Measurements from ENCODE around the gene ST6GALNAC5.
"Not testable (repeated sequence)": the region's sequence is repeated elsewhere in the genome, so short reads cannot be mapped to it uniquely, and the experiment has no call there.

Gene ST6GALNAC5

DNA sequence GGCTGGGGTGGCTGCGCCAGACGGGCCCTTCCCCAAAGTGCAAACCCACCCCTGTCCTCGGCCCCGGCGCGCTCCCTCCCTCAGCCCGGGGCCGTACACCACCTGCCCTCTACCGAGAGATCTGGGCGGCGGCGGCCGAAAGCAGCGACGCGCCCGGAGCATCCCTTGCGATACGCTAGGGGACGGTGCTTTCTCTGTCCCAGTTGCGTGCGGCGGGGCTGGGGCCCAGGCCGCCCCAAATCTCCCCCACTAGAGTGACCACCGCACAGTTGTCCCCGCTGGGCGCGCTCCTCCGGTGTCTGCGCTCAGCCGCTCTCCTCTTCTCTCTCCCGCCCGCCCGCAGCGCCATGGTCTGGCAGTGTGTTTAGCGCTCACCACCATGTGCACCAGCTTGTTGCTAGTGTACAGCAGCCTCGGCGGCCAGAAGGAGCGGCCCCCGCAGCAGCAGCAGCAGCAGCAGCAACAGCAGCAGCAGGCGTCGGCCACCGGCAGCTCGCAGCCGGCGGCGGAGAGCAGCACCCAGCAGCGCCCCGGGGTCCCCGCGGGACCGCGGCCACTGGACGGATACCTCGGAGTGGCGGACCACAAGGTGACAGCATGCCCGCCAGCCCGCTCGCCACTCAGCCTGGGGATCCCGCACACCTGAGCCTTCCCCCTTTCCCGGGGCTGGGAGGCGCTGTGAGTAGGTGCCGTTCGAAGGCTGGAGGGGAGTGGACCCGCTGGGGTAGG, 1.0 kb downstream of the ST6GALNAC5 start:
- DNase-seq (ENCODE audit: low spot score), result peak; percentile 73

GRCh38 chr1:76868916-76869315, 1.6 kb downstream of the ST6GALNAC5 start:
- no peak for DNase-seq (ENCODE audit: low spot score)

- DNase-seq (ENCODE audit: low spot score), result no peak
Observed at GRCh38 chr1:76870037-76870436, 2.8 kb downstream of the ST6GALNAC5 start.

DNA sequence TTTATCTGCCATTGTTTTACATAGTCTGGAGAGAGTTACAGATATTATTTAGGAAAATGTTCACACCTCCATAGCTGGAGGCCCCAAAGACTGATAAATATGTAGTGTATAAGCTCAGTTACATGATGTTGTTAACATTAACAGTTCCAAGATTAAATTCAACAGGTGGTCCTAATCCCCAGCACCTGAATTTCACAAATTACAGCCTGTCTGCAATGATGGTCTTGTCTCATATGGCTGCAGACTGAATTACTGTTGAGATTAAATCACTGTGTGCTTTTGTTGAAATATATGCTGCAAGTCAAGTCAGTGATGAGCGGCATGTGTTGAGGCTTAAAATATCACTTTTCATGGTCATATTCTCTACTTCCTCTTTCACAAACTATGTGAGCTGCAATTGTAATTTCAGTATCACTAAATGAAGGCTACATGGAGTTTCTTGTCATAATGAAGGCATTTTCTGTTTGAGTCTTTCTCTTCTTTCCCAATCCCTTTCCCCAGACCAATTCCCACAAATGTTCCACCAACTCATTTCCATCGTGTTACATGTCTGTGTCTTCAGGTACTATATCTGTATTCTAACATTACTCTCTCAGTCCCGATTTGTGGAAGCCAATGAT, 4.2 kb downstream of the ST6GALNAC5 start:
- no peak for DNase-seq (ENCODE audit: low spot score)

GRCh38 chr1:76872944-76873343, 5.7 kb downstream of the ST6GALNAC5 start:
- DNase-seq (ENCODE audit: low spot score), result no peak

GRCh38 chr1:76876655-76877395, 9.5 kb downstream of the ST6GALNAC5 start:
- no peak for DNase-seq (ENCODE audit: low spot score)

GRCh38 chr1:76879014-76879413, 11.7 kb downstream of the ST6GALNAC5 start:
- not testable (repeated sequence) for DNase-seq (ENCODE audit: low spot score)

- DNase-seq (ENCODE audit: low spot score), result no peak
Observed at GRCh38 chr1:76881762-76882161, 14.5 kb downstream of the ST6GALNAC5 start.

- no peak for DNase-seq (ENCODE audit: low spot score)
Observed at GRCh38 chr1:76891931-76892622, 24.8 kb downstream of the ST6GALNAC5 start.

GRCh38 chr1:76892675-76893074, 25.4 kb downstream of the ST6GALNAC5 start:
- no peak for DNase-seq (ENCODE audit: low spot score)

- DNase-seq (ENCODE audit: low spot score), result no peak
Observed at GRCh38 chr1:76901158-76901767, 34.0 kb downstream of the ST6GALNAC5 start.

- DNase-seq (ENCODE audit: low spot score), result no peak
Observed at GRCh38 chr1:76905876-76906595, 38.8 kb downstream of the ST6GALNAC5 start.

DNA sequence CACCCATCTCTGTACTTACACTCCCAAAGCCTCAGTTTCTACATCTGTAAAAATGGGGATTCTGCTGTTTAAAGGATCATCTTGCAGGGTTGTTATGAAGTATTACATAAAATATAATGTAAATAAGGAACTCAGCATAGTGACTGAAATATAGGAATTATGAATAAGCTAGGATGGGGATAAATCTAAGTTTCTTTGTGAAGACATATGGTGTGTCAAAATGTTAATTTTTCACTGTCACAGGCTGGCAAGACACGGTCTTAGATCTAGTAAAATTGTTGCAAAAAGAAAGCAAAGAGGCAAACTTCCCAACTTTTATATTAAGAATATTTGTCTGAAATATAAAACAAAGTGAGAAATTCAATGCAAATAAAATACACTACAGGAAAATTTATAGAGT, 42.0 kb downstream of the ST6GALNAC5 start:
- DNase-seq (ENCODE audit: low spot score), result no peak

- no peak for DNase-seq (ENCODE audit: low spot score)
Observed at GRCh38 chr1:76919085-76919484, 51.8 kb downstream of the ST6GALNAC5 start.

GRCh38 chr1:76921590-76921989, 54.3 kb downstream of the ST6GALNAC5 start:
- no peak for DNase-seq (ENCODE audit: low spot score)

DNA sequence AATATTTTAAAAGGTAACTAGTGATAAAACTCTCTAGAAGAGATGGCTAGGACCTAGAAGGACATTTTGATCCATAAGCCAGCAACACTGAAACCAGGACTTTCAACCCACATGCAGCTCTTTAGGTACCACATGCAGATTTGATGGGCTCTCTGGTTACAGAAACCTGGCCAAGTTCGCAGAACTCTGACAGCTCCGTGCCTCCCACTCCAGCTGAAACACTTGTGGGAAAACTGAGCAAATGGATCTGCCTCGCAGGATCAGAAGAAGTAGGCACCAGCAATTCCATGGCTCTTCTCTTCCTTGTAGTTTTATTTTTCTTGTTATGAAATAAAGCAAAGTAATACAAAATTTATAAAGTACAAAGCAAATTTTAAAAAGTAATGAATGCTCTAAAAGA, 58.5 kb downstream of the ST6GALNAC5 start:
- no peak for DNase-seq (ENCODE audit: low spot score)

GRCh38 chr1:76928522-76928921, 61.2 kb downstream of the ST6GALNAC5 start:
- DNase-seq (ENCODE audit: low spot score), result no peak

DNA sequence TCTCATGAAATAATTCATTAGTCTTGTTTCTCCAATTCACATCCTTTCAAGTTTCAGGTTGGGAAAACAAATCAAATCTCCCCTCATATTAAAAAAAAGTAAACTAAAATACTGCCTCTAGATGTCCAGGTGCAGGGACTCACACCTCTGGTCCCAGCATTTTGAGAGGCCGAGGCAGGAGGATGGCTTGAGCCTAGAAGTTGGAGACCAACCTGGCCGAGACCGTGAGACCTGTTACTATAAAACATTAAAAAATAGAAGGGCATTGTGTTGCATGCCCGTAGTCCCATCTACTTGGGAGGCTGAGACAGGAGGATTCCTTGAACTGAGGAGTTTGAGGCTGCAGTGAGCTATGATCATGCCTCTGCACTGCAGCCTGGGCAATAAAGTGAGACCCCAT, 61.9 kb downstream of the ST6GALNAC5 start:
- DNase-seq (ENCODE audit: low spot score), result no peak

DNA sequence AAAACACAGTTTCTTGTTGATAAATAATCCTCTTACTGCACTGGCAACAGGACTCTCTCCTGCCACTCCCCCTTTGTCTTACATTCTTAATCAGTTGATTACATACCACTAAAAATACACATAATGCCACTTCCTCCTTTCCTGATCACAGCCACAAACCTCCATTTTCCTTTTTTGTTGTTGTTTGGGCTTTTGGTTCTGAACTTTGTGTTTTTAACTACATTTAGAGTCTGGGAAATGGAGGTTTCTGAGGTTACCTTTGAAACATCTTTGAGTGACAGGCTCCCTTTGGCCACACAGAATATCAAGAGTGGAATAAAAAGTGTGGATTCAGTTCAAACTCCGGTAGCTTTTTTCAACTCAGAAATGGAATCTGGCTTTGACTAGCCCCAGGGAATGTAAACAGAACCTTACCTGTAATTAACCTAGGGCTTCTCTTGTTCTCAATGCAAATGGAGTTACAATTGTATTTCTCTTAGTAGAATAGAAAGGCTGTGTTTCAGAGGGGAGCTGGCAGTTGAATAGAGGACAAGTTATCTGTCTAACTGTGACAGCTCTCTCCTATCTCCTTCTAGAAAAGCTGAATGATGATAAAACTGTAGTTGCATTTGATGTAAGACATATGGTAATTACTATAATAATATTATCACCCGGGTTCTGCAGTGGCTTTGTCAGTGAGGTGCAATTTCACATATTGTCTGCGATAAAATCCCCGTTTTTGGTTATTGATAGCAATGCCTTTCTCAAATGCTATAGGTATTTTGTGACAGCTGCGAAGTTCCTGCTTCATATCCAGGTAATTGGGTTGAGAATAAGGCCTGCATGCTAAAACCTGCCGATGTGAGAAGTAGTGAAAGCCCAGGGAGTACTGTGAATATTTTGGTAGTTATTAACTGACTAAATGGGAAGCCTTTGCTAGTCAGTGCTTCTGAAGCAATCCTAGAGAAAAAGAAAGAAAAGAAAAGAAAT, 66.9 kb downstream of the ST6GALNAC5 start:
- DNase-seq (ENCODE audit: low spot score), result no peak

GRCh38 chr1:76938304-76938703, 71.0 kb downstream of the ST6GALNAC5 start:
- DNase-seq (ENCODE audit: low spot score), result no peak
